Breast epithelium (tissue), 3 donors: ENCODE measurements around the gene RAX2.

Experiments
- POLR2A ChIP-seq: fragments of 450-650 bp; IDR thresholded peaks from one replicate; pipeline ENCODE4 v1.6.1; 2016; ENCODE audit warnings: antibody characterized with exemption, mild to moderate bottlenecking, moderate library complexity
- POLR2AphosphoS5 ChIP-seq, 3 donors: sonication (generic); formaldehyde crosslinking; IDR thresholded peaks; one replicate each; pipeline ENCODE4 v1.6.1; 2017; ENCODE audit warnings: antibody characterized with exemption in 3 of 3
- TF ChIP-seq, protein P1 (sequence below), 3 donors: fragments of 450-650 bp; IDR thresholded peaks; one replicate each; pipeline ENCODE4 v1.5.1; 2016 to 2017; ENCODE audit warnings: antibody characterized with exemption in 3 of 3, mild to moderate bottlenecking in 3 of 3, moderate library complexity in 3 of 3

DNA sequence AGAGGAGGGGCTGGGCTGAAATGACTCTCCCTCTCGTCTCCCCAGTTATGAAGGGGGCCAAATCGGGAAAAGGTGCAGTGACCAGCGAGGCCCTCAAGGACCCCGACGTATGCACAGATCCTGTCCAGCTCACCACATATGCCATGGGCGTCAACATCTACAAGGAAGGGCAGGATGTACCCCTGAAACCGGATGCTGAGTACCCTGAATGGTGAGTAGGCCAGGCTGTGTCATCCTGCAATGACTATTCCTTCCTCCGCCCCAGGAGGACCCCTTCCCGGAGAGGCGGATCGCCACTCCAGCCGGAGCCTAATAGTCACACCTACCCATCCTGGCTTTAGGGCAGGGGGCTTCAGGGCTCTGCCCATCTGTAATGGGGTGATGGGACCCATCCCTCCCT, 6.9 kb downstream of the RAX2 start:
- TF ChIP-seq, protein P1, sequence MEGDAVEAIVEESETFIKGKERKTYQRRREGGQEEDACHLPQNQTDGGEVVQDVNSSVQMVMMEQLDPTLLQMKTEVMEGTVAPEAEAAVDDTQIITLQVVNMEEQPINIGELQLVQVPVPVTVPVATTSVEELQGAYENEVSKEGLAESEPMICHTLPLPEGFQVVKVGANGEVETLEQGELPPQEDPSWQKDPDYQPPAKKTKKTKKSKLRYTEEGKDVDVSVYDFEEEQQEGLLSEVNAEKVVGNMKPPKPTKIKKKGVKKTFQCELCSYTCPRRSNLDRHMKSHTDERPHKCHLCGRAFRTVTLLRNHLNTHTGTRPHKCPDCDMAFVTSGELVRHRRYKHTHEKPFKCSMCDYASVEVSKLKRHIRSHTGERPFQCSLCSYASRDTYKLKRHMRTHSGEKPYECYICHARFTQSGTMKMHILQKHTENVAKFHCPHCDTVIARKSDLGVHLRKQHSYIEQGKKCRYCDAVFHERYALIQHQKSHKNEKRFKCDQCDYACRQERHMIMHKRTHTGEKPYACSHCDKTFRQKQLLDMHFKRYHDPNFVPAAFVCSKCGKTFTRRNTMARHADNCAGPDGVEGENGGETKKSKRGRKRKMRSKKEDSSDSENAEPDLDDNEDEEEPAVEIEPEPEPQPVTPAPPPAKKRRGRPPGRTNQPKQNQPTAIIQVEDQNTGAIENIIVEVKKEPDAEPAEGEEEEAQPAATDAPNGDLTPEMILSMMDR (IDR thresholded peaks at IDR 0.05): no peak
- no peak for TF ChIP-seq POLR2A
- no peak for TF ChIP-seq POLR2AphosphoS5 (IDR thresholded peaks at IDR 0.05)
